PFSK-1 (cell line): ENCODE results near the gene NARF.

Experiments
- FOXP2 ChIP-seq: optimal IDR thresholded peaks from 2 replicates; pipeline ENCODE3; 2011; ENCODE audit warnings: borderline replicate concordance, control low read depth, inconsistent platforms; ENCODE audit not compliant: insufficient read depth; ENCODE audit errors: extremely low read length, extremely low read depth
- POLR2AphosphoS5 ChIP-seq: IDR thresholded peaks from 2 replicates; pipeline ENCODE4 v1.6.1; 2012; ENCODE audit warnings: low read depth, mild to moderate bottlenecking, control low read depth, low read length, moderate library complexity
- REST ChIP-seq, 2 experiments: IDR thresholded peaks; 2 replicates each; pipeline versions ENCODE4 v1.6.1 to v1.8.0; 2011 to 2012; ENCODE audit warnings: low read depth in 2 of 2, low read length in 2 of 2, control low read depth in 1 of 2, inconsistent platforms in 1 of 2, mild to moderate bottlenecking in 1 of 2, moderate library complexity in 1 of 2; ENCODE audit not compliant: insufficient read depth in 1 of 2
- SIN3A ChIP-seq: IDR thresholded peaks from 2 replicates; pipeline ENCODE4 v1.6.1; 2012; ENCODE audit warnings: mild to moderate bottlenecking, low read length, moderate library complexity, borderline replicate concordance; ENCODE audit not compliant: insufficient read depth
- TAF1 ChIP-seq: IDR thresholded peaks from 2 replicates; pipeline ENCODE4 v1.6.1; 2012; ENCODE audit warnings: low read length, control low read depth, borderline replicate concordance; ENCODE audit not compliant: insufficient read depth

GRCh38 chr17:82438401-82439193 lies 19.9 kb upstream of the NARF start:
- TF ChIP-seq POLR2AphosphoS5 (no peak), REST (IDR thresholded peaks at IDR 0.05; ENCODE audit: insufficient read depth in 1 of 2, low read depth in 2 of 2, low read length in 2 of 2) (no peak), SIN3A (no peak), TAF1 (no peak), FOXP2 (no peak)
